Measurements from ENCODE around the gene JMJD1C. TPM values are rescaled to one million over a fixed set of nuclear protein-coding genes. Genes with fewer than 3 reads are reported as not detected.
A peak's percentile ranks its signal among the peaks of the same experiment; 100 is the strongest.

JMJD1C gene
- total RNA-seq, 1 donor from 2014 or later: 68.7 TPM

DNA sequence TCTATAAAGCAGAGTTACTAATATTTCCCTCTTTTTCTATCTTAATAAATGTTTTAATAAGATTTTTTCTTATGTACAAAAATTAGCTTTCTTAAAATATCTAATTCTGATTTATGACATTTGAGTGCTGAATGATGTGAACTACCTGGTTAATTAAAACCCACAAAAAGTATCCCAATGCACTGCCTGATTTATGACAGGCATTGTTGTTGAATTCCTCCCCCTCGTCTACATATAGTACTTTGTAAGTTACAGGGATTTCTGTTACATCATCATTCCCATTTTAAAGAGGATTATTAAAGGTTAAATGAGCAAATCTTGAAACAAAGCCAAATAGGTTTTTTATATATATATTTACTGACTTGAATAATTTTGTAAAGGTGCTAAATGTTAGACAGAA, 241.5 kb downstream of the JMJD1C start:
- no peaks in the 10 kb centered on the region for H3K9me3 Mint-ChIP-seq
- DNase-seq (ENCODE audit: low read depth, low spot score): no peak
- no peaks in the 10 kb centered on the region for H3K36me3 Mint-ChIP-seq (ENCODE audit: low read depth)
- no peaks in the 10 kb centered on the region for H3K27me3 Mint-ChIP-seq (ENCODE audit: low read depth)
- H3K4me1 Mint-ChIP-seq: peaks cover 4% of the 10 kb centered on the region
- no peak overlapping the region for H3K27ac Mint-ChIP-seq (ENCODE audit: unreplicated experiment)
- no peak overlapping the region for H3K4me3 Mint-ChIP-seq
- TF ChIP-seq, protein P1, sequence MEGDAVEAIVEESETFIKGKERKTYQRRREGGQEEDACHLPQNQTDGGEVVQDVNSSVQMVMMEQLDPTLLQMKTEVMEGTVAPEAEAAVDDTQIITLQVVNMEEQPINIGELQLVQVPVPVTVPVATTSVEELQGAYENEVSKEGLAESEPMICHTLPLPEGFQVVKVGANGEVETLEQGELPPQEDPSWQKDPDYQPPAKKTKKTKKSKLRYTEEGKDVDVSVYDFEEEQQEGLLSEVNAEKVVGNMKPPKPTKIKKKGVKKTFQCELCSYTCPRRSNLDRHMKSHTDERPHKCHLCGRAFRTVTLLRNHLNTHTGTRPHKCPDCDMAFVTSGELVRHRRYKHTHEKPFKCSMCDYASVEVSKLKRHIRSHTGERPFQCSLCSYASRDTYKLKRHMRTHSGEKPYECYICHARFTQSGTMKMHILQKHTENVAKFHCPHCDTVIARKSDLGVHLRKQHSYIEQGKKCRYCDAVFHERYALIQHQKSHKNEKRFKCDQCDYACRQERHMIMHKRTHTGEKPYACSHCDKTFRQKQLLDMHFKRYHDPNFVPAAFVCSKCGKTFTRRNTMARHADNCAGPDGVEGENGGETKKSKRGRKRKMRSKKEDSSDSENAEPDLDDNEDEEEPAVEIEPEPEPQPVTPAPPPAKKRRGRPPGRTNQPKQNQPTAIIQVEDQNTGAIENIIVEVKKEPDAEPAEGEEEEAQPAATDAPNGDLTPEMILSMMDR (conservative IDR thresholded peaks at IDR 0.05): no peak

DNA sequence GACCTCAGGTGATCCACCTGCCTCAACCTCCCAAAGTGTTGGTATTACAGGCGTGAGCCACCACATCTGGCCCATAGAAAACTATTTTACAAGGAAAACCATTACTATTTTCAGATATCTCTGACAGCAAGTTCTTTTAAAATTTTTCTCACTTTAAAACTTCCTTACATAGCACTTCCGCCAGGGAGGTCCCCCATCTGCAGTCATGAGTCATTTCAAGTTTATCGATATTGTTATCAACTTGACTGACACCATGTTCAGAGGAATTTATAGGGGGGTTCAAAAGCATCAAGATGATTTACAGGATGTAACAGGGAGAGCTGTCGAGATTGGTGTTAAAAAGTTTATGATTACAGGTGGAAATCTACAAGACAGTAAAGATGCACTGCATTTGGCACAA, 243.8 kb downstream of the JMJD1C start:
- Mint-ChIP-seq H3K36me3 (ENCODE audit: low read depth) (no peaks in the 10 kb centered on the region), H3K4me1 (peaks cover 8% of the 10 kb centered on the region), H3K4me3 (no peak overlapping the region), H3K27ac (ENCODE audit: unreplicated experiment) (no peak overlapping the region), H3K27me3 (ENCODE audit: low read depth) (no peaks in the 10 kb centered on the region), H3K9me3 (no peaks in the 10 kb centered on the region)
- DNase-seq (ENCODE audit: low read depth, low spot score): no peak
- TF ChIP-seq, protein P1 (conservative IDR thresholded peaks at IDR 0.05): no peak

DNA sequence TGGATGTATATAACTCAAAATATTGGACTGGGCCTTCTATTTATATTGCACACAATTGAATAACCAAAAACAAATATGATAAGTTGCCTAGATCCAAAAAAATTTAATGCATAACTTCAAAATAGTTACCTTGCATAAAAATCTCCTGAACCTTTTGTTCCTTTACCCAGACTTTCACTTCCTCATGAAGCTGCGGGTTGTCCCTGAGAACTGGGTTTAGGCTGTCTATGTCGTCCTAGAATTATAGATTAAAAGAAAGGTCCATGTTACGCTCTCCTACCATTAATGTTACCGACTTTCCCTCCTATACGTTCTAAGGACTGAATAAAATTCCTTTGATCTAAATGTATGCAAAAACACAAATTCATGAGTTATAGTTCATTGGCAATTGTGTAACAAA, 246.0 kb downstream of the JMJD1C start:
- Mint-ChIP-seq H3K36me3 (ENCODE audit: low read depth) (peaks cover 4% of the 10 kb centered on the region), H3K27me3 (ENCODE audit: low read depth) (no peaks in the 10 kb centered on the region), H3K4me3 (no peak overlapping the region), H3K4me1 (peaks cover 9% of the 10 kb centered on the region), H3K9me3 (no peaks in the 10 kb centered on the region), H3K27ac (ENCODE audit: unreplicated experiment) (no peak overlapping the region)
- TF ChIP-seq, protein P1 (conservative IDR thresholded peaks at IDR 0.05): no peak
- DNase-seq (ENCODE audit: low read depth, low spot score): no peak

DNA sequence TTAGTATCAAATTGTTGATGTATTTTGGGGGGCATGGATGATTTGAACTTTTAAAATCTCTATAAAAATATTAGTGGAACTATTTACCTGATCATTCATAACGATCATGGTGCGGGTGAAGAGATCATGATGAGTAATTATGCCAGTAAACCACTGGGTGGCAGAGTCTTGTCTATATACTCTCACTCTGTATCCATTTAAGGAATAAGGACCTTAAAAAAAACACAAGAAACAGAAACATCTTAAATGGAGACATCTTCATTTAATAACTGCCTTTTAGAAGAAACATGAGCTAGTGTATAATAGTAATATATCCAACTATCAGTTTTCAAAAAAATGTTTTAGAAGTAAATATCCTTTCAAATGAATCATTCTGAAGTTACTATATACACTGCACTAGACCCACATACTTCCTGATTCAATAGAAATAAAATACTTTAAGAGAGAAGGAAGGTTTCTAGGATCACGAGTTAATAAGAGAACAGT, 248.6 kb downstream of the JMJD1C start:
- peaks cover 9% of the 10 kb centered on the region for H3K4me1 Mint-ChIP-seq
- no peaks in the 10 kb centered on the region for H3K27me3 Mint-ChIP-seq (ENCODE audit: low read depth)
- TF ChIP-seq, protein P1 (conservative IDR thresholded peaks at IDR 0.05): peak; percentile 84
- H3K9me3 Mint-ChIP-seq: no peaks in the 10 kb centered on the region
- H3K36me3 Mint-ChIP-seq (ENCODE audit: low read depth): peaks cover 14% of the 10 kb centered on the region
- DNase-seq (ENCODE audit: low read depth, low spot score): no peak
- H3K27ac Mint-ChIP-seq (ENCODE audit: unreplicated experiment): no peak overlapping the region
- H3K4me3 Mint-ChIP-seq: no peak overlapping the region

DNA sequence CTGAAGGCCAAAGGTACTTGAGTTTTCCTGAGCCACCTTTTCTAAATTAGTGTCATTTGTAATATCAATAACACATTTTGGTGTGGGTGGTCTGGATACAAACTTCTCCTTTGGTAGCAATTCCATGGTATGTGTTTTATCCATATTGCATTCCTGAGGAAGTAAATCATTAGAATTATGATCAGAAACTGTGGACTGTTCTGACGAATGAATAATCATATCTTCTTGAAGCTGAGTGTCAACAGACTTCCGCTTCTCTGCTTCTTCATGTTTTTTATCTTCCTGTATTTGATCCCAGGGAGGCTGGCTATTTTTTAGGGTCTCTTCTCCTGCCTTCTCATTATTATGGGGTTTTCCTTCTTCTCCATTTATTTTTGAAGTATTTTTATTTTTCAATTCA, 251.2 kb downstream of the JMJD1C start:
- peaks cover 26% of the 10 kb centered on the region for H3K36me3 Mint-ChIP-seq (ENCODE audit: low read depth)
- no peak for DNase-seq (ENCODE audit: low read depth, low spot score)
- no peaks in the 10 kb centered on the region for H3K27me3 Mint-ChIP-seq (ENCODE audit: low read depth)
- no peak overlapping the region for H3K27ac Mint-ChIP-seq (ENCODE audit: unreplicated experiment)
- H3K9me3 Mint-ChIP-seq: no peaks in the 10 kb centered on the region
- TF ChIP-seq, protein P1 (conservative IDR thresholded peaks at IDR 0.05): no peak
- H3K4me1 Mint-ChIP-seq: peaks cover 5% of the 10 kb centered on the region
- H3K4me3 Mint-ChIP-seq: no peak overlapping the region

DNA sequence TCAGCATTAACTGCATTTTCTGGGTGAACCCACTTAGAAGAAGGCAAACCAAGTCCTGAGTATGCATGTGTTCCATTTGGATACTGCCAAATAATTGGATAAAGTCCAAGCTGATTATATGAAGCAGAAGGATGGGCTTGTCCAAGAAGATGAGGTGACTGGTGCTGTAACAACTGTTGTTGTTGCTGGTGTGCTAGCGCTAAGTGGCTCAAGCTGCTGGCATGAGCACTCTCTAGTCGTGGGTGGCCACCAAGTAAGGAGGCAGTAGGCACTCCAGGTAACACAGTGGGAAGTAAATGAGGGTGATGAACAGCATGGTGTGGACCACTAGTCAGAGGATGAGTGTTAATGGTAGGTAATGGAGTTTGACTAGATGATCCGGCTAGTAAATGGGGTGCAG, 252.3 kb downstream of the JMJD1C start:
- peaks cover 12% of the 10 kb centered on the region for H3K4me1 Mint-ChIP-seq
- peaks cover 26% of the 10 kb centered on the region for H3K36me3 Mint-ChIP-seq (ENCODE audit: low read depth)
- no peaks in the 10 kb centered on the region for H3K27me3 Mint-ChIP-seq (ENCODE audit: low read depth)
- TF ChIP-seq, protein P1 (conservative IDR thresholded peaks at IDR 0.05): no peak
- no peak for DNase-seq (ENCODE audit: low read depth, low spot score)
- H3K4me3 Mint-ChIP-seq: no peak overlapping the region
- H3K9me3 Mint-ChIP-seq: no peaks in the 10 kb centered on the region
- no peak overlapping the region for H3K27ac Mint-ChIP-seq (ENCODE audit: unreplicated experiment)

All from neural crest cell (in vitro differentiated cells).